GM10266 (cell line): ENCODE measurements around the gene PREX1.

Experiments used
- DNase-seq: peaks from one replicate; pipeline ENCODE4 v3.0.0; 2012; ENCODE audit errors: extremely low spot score
- CTCF ChIP-seq: IDR thresholded peaks from 2 replicates; pipeline ENCODE4 v1.5.1; 2012; ENCODE audit warnings: mild to moderate bottlenecking, low read depth; ENCODE audit not compliant: control insufficient read depth, insufficient read depth; ENCODE audit errors: missing control alignments

The PREX1 gene

GRCh38 chr20:48674461-48674860 lies 153.3 kb downstream of the PREX1 start:
- DNase-seq, result no peak
- TF ChIP-seq CTCF, result no peak

GRCh38 chr20:48673507-48673906 lies 154.3 kb downstream of the PREX1 start:
- DNase-seq, result no peak
- TF ChIP-seq CTCF, result no peak

GRCh38 chr20:48672324-48672723 lies 155.5 kb downstream of the PREX1 start:
- TF ChIP-seq CTCF, result no peak
- DNase-seq, result no peak

- TF ChIP-seq CTCF, result no peak
- DNase-seq, result no peak
Measured at GRCh38 chr20:48671141-48671540, 156.7 kb downstream of the PREX1 start.

GRCh38 chr20:48669946-48670605 lies 157.7 kb downstream of the PREX1 start:
- DNase-seq, result no peak
- TF ChIP-seq CTCF, result no peak

GRCh38 chr20:48668451-48668946 lies 159.3 kb downstream of the PREX1 start:
- no peak for DNase-seq
- no peak for TF ChIP-seq CTCF

GRCh38 chr20:48667889-48668413 lies 159.8 kb downstream of the PREX1 start:
- no peak for DNase-seq
- no peak for TF ChIP-seq CTCF
